GM19324 (cell line): ENCODE data around the gene ST7.
A peak's percentile ranks its signal among the peaks of the same experiment; 100 is the strongest.
"Not testable (repeated sequence)": the region's sequence is repeated elsewhere in the genome, so short reads cannot be mapped to it uniquely, and the experiment has no call there.

ENCODE experiments used
- ATAC-seq: cut with Tn5 transposase; IDR thresholded peaks from one replicate; pipeline ENCODE4 v1.9.1; 2021; ENCODE audit warnings: mild to moderate bottlenecking, moderate library complexity; ENCODE audit not compliant: unreplicated experiment, low FRiP score

The ST7 gene

DNA sequence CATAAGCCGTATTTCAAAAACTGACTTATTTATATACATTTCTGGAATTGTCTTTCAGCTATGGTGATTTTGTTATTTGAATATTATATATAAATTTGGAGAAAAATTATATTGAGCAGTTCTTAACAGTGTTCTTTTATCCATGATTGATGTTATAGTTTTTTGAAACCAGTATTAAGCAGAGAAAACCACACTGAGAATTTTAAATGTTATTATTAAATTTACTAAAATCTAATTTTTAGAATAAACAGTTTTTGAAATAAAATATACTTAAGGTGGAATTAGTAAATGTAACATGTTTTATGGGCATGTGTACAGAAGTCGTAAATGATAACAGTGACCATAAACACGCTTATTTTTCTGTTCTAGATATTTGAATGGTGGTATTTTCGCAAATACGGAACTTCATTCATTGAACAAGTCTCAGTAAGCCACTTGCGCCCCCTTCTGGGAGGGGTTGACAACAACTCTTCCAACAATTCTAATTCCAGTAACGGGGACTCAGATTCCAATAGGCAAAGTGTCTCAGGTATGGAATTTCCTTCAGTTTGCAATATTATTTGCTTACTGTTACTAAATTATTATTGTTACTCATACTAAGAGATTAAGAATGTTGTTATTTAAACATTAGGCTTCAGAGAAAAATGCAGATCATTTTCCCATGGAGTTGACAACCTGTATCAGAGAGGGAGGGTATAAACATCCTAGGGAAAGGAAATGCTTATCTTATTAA lies 166.1 kb downstream of the ST7 start:
- no peak for ATAC-seq

DNA sequence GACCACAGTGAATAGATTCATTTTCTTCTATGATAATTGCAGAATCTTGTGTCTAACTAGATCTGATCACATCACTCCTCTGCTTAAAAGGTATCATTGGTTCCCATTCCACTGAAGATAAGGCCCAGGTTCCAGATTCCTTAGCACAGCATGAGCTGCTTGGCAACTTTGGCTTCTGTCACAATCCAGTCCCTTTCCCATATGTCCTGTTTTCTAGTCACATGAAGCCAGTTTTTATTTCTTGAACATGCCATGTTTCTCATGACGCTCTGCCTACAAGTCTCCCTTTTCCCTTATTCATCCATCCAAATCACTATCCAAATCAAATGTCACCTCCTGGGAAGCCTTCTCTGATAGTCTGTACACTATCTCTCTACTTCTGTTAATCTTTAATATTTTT lies 167.0 kb downstream of the ST7 start:
- not testable (repeated sequence) for ATAC-seq

DNA sequence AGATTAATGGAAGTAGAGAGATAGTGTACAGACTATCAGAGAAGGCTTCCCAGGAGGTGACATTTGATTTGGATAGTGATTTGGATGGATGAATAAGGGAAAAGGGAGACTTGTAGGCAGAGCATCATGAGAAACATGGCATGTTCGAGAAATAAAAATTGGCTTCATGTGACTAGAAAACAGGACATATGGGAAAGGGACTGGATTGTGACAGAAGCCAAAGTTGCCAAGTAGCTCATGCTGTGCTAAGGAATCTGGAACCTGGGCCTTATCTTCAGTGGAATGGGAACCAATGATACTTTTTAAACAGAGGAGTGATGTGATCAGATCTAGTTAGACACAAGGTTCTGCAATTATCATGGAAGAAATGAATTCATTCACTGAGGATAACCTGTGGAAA lies 168.7 kb downstream of the ST7 start:
- not testable (repeated sequence) for ATAC-seq

DNA sequence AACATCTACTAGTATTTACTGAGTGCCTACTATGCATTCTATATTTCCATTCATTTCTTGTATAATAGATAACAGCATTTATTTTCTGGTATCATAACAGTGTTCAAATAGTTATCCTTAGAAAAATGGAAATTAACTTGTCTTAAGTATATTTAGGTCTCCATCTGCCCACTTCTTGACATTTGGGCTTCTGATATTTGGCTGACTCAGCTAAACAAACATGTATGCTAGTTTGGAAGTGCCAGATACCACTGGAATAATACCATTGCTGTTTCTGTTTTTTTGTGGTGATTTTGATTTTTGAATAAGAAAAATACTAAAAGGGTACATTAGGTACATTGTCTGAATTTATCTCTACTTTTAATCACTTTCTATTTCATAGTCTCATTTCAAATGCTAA lies 169.2 kb downstream of the ST7 start:
- no peak for ATAC-seq

DNA sequence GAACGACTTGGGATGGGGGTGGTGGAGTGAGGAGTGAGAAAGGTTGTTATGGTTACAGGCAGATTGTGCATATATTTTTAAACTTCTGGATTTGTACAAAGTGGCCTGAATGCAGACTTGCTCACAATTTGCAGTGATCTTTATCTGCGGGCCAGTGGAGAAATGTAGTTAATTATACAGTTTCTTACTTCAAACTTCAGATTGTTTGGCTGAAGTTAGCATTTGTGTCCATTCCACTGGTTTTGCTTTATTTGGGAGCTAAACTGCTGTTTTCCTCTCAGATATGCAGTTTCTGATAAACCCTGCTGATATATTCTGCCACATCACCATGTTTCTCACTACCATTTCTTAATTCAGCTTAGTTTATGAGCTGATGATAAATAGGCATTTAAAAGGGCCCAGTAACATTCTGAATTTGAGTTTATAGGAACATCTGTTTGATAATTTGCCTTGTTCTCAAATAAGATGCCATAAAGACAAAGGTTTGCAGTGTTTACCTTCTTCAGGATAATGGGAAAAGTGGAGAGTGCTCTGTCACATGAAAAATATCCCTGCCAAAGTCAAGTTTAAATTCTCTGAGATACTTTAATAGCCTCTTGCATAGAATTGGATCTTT lies 170.1 kb downstream of the ST7 start:
- ATAC-seq = no peak

DNA sequence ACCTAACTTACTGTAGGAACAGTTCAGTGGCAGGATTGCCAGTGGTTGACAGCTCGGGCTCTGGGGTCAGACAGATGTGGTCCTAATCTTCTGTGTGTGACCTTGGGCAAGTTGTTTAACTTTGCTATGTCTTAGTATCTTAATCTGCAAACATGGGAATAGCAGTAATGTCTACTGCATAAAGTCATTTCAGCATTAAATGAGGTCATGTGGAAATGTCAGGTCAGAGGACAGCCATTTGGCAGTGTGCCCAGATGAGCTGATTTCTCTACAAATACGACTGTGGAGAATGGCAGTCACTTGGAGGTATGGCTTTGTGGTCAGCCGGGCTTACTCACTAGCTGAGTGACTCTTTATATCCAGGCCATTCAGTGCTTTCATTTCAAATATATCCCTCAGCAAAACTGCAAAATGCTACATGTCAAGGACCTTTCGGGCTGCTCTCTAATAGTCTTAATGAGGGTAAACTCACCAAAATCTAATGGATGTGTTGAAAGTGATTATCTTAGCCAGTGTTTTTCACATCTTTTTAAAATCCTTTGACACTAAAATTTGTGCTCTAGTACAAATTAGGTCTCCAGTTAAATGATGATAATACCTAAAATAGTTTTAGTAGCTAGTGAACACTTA lies 171.4 kb downstream of the ST7 start:
- ATAC-seq = peak; percentile 47

DNA sequence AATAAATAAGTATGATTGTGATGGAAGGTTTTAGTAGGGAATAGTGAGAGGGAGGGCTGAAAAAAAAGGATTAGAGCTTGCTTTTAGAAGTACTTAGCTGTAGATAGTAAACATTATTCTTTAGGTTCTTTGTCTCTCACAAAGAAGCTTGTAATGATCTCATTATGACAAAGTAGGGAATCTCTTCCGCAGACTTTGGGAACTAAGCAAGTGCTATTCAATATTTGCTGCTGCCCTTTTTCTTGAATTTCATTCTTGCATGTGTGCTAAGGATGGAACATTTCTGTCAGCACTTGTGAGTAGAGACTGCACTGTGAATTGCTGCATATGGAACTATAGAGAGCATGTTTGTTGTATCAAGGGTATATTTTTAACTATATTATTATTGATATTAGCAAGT lies 173.4 kb downstream of the ST7 start:
- no peak for ATAC-seq

DNA sequence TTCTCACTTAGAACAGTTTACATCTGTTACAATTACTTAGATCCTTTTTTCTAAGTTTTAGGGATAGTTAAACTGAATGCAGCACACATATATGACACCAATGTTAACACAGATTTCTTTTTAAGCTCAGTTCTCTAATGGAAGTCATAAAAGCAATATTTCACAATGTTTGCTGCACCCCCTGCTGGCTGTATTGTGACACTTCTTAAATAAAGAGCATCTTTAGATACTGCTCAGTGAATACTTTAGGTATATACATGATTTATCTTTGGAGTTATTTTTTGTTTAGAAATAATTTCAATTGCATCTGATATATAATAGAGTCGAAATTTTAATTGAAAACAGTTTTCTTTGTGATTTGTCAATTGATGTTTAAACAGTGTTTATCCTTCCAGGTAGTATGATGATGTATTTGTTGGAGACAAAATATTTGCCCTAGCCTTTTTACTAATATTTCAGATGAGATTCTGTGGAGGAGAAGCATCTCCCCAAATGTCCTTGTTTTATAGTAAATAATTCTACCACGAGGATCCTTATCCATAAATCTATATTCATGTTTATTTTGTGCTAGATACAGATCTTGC lies 174.4 kb downstream of the ST7 start:
- no peak for ATAC-seq

DNA sequence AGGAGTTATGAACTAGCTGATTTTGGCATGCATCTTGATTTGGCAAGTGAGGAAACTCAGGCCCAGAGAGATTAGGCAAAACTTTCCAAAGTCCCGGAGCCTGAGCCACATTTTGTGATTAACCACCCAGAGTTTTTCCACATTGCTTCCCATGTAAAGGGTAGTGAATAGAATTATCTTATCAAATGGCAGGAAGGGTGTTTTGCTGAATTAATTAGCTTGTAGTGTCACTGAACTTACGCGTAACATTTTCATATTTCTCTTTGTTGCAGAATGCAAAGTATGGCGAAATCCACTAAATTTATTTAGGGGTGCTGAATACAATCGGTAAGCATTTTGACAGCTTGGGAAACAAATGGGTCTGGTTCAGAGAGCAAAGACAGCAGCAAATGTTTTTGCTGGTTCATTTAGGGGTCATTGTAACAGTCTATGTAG lies 176.2 kb downstream of the ST7 start:
- ATAC-seq = no peak

DNA sequence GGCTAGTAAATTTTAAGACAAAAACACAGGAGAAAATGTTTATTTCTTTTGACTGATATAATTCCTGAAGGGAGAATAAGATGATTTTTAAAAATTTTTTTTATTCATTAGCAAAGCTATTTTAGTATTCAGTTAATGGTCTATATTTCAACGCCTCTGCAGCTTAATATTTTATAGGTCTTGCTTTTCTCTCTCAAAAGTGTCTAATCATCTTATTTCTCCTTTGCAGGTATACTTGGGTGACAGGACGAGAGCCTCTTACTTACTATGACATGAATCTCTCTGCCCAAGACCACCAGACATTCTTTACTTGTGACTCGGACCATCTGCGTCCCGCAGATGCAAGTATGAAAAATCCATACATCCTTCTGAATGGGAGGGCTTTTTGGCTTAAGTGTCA lies 177.0 kb downstream of the ST7 start:
- no peak for ATAC-seq

DNA sequence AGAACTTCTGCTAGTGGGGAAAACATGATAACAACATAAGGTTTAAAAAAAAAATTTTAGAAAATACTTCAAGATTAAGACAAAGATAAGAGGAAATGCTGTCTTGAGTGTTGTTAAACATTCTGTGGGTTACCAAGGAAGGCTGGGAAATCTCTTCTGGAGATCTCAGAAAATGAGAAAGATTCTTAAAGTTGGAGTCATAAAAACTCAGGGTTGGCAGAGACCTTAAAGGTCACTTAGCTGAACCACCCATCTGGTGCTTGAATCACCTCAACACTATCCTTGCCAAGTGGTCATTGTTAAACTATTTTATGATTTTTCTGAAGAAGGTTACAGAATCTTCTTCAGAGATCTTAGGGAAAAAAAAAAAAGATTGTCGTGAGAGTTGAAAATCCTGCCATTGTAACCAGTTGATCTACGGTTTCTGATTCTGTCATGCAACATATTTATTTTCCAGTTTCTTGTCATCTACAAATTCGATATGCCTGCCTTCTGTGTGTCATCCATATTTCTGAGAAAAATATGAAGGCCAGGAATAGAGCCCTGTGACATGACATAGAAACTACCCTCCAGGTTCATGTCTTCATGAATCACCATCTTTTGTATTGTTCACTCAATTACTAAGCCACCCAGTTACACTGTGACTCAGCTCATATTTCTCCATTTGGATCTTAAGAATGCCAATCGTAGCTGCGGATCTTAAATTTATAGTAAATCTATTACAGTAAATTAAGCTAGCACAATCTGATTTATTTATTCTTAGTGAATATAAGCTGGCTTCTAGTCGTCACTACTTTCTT lies 179.2 kb downstream of the ST7 start:
- no peak for ATAC-seq

DNA sequence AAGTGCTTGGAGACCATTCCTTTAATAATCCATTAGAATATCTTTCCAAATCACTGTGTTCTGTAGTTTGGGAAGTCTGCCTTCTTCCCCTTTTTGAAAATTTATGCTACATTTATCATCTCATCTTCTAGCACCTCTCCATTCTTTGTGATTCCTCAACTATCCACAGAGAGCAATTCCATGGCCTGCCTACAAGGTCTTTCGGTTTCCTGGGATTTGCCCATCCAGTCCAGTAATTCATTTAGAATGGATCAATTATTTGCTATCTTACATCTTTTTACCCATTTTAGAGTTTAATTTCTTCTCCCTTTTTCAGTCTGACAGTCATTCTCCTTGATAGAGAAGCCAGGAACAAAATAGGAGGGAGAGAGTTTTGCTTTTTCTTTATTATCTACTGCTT lies 179.8 kb downstream of the ST7 start:
- no peak for ATAC-seq

DNA sequence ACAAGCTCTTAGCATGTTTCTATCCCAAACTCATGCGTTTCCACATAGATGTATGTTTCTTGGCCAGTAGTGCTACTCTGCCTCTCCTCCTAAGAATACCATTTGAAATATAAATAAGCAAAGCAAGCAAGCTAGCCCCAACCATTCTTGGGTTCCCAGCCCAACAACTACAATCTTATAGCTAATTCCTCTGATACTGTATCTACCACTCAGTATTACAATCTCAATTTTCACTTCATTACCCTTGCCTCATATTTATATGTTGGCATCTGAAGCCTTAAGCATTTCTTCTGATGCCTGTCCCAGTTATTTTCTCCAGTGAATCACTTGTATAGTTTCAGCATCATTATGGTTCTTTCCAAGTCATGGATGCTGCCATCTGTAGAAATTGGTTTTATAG lies 181.1 kb downstream of the ST7 start:
- ATAC-seq = no peak

DNA sequence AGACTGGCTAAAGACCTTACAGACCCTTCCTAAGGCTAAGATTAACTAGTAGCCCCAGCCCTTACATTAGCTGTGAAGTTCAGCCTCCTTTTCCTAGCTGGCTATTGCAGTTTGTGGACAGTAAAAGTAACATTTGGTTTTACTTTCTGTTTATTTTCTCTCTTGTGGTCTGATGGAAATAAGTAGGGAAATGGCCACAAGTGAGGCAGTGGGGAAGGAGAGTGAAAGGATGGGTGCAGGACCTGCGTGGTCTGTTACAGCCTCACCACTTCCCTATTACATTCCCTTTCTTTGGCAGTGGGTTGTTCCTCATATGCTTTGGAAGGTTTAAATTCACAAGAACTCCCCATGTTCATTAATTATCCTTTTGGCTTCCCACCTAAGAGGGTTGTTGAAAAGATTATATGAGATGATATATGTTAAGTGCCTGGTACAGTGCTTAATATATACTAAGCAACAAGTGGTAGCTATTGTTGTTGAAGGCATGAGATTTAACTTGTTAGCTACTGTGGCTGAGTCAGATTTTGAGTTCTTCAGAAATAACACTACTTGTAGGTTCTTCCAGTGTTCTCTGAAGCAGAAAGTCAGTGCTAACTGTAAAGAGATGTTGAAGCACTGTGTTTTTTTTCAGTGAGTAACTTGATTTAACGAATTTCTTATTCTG lies 181.7 kb downstream of the ST7 start:
- ATAC-seq = peak; percentile 61

DNA sequence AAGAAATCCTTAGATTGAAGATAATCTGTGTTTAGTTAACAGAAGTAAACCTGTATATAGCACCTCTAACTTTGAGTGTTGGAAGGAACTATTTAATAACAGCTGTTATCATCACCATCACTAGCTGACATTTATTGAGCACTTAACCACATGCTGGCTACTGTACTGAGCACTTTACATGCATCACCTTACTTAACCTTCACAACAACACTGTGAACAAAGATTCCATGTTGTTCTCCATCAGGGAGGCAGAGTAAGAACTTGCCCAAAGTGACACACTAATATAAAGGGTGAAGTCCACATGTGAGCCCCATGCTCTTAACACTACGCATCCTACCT lies 182.2 kb downstream of the ST7 start:
- ATAC-seq = no peak

DNA sequence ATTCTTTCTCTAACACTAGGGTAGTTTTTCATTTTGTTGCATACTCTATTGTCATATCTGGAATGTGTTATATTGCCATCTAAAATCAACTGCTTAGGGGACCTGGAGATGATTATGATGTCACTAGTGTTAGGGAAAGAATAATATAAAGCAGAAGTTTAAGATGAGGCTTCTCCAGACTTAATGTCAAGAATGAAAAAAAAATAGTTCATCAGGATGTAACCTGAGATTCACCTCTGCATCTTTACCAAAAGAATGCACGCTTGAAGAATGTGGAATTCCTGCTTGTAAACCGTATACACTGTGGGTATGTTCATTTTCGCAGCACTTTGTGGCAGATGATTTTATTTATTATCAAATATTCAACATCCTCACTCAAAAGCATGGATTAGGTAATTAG lies 184.6 kb downstream of the ST7 start:
- no peak for ATAC-seq

DNA sequence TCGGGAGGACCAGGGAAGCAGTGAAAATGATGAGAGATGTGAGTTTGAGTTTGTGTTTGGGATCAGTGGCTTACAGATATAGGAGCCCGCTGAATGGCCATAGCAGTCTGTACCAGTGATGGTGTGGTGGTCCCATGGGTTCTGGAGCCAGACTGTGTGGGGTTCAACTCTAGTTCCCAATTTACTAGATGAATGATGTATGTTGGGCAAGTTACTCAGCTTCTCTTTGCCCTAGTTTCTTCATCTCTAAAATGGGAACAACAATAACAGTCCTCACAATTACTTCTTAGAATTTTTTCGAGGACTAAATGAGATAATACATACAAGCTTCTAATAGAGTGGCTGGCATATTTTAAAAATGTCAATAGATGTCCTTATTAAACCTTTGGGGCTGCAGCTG lies 185.2 kb downstream of the ST7 start:
- no peak for ATAC-seq

DNA sequence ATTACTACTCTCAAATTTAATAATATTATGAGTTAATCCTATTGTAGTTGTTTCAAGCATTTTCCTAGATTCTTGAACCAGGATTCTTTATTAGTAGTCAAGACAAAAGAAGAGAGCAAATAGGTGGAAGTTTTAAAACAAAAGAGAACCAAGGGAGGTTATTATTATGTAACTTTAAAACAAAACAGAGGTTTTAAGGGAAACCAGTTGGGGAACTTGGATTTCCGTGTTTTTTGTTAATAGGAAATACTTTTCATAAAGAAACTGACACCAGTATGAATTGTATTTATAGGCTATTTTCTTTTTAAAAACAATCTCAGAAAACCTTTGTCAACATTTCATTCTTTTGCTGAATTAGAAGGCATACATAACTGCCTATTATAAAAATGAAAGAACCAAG lies 185.7 kb downstream of the ST7 start:
- ATAC-seq = no peak

DNA sequence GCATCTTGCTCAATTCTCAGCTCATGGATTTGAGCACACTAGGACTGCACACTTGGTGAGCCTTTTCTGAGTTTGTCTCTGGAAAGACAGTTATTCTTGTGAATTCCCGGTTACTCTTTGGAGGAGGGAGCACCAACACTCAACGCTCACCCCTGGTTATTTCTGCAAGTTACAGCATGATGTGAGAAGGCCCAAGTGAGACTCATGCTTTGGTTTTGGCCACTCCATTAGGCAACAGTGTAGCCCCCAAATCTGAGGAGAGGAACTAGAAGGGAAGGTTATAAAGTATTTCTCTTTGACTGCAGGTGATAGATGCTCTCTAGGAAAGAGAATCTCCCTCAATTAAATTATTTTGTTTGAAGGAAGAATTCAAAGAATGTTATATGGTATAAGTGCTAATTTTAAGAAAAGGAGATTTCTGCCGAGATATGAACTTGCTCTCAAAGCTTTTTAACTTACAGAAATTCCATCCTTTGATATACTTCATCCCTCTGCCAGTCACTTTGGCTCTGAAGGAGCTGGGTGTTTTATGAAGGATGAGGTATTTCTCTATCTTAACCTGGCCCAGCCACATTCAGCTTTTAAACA lies 186.2 kb downstream of the ST7 start:
- no peak for ATAC-seq

DNA sequence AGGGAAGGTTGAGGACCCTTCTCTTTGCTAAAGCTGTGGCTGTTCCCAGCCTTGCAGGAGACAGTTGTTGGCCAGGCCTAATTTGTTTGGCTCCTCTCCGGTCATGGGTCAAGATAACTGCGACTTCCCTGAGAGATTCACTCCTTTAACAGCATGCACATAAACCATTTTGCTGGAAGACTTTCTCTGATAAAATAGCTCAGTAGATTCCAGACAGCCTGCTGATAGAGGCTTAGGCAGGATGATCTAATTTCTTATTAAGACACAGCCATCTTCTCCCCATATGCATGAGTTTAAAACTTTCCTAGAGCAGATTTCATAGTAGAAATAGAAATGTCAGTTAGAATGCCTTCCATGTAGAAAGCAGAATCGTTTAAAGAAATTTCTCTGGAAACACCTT lies 187.6 kb downstream of the ST7 start:
- ATAC-seq = no peak
